Panc1 (cell line): ENCODE data around the gene ULBP2. TPM values are rescaled to one million over a fixed set of nuclear protein-coding genes. Genes with fewer than 3 reads are reported as not detected.
A peak's percentile ranks its signal among the peaks of the same experiment; 100 is the strongest.

Source experiments
- ATAC-seq: fragments of 200-7000 bp; cut with Tn5 transposase; 2 replicates; pipeline ENCODE4 v1.9.1; 2020; ENCODE audit warnings: mild to moderate bottlenecking, moderate library complexity
- Bru-seq: library from RNA; stranded (reverse); fragments of 400-500 nt; gene quantifications from one replicate; lab custom pipeline; 2021; lab: Mats Ljungman, UMichigan
- BruChase-seq, 2 experiments: library from RNA; stranded (reverse); fragments of 400-500 nt; gene quantifications; one replicate each; lab custom pipeline; 2021; lab: Mats Ljungman, UMichigan
- BruUV-seq: library from RNA; stranded (reverse); fragments of 400-500 nt; replicated peaks from 2 replicates; lab custom pipeline; 2021; lab: Mats Ljungman, UMichigan
- CTCF ChIA-PET: fragments of 300-600 bp; sonication (Branson Sonifier 250); formaldehyde crosslinking; loops from one replicate; lab custom pipeline; 2022; ENCODE audit warnings: antibody characterized with exemption; lab: Charles Lee
- POLR2A ChIA-PET: fragments of 300-600 bp; sonication (Branson Sonifier 250); formaldehyde crosslinking; loops from one replicate; lab custom pipeline; 2022; ENCODE audit warnings: antibody characterized with exemption; lab: Charles Lee
- DNase-seq: peaks from one replicate; pipeline ENCODE4 v3.0.0-alpha.2; 2010; ENCODE audit warnings: low read depth, low spot score
- H3K27ac ChIP-seq: 2 replicates; pipeline ENCODE4 v1.5.1; 2011; ENCODE audit warnings: mild to moderate bottlenecking, low read length, inconsistent platforms
- H3K27me3 ChIP-seq: fragments of 200-500 bp; sonication (Bioruptor generic); 2 replicates; pipeline ENCODE4 v1.6.0; 2014; ENCODE audit warnings: low read length, inconsistent platforms; ENCODE audit not compliant: control insufficient read depth, insufficient read depth
- H3K36me3 ChIP-seq: fragments of 200-500 bp; sonication (Bioruptor generic); 2 replicates; pipeline ENCODE4 v1.5.1; 2014; ENCODE audit warnings: inconsistent platforms, mild to moderate bottlenecking, low read length, moderate library complexity; ENCODE audit not compliant: control insufficient read depth, insufficient read depth
- H3K4me1 ChIP-seq: 2 replicates; pipeline ENCODE4 v1.5.1; 2011; ENCODE audit warnings: inconsistent platforms, mild to moderate bottlenecking, low read length, moderate library complexity; ENCODE audit not compliant: control insufficient read depth, insufficient read depth
- H3K4me3 ChIP-seq, 2 experiments: 2 replicates each; pipeline ENCODE4 v1.5.1; 2011 to 2012; ENCODE audit warnings: low read depth in 2 of 2, low read length in 2 of 2, mild to moderate bottlenecking in 2 of 2, inconsistent platforms in 1 of 2, moderate library complexity in 1 of 2
- H3K9me3 ChIP-seq: fragments of 200-500 bp; sonication (Bioruptor generic); 2 replicates; pipeline ENCODE4 v1.5.1; 2014; ENCODE audit warnings: low read depth, mild to moderate bottlenecking, inconsistent platforms, low read length, moderate library complexity; ENCODE audit not compliant: control insufficient read depth, insufficient read depth
- POLR2AphosphoS5 ChIP-seq: IDR thresholded peaks from 2 replicates; pipeline ENCODE4 v1.6.1; 2012; ENCODE audit warnings: mild to moderate bottlenecking, low read depth, low read length, moderate library complexity
- SIN3A ChIP-seq: IDR thresholded peaks from 2 replicates; pipeline ENCODE4 v1.6.1; 2012; ENCODE audit warnings: low read depth, mild to moderate bottlenecking, low read length, moderate library complexity, borderline replicate concordance; ENCODE audit not compliant: insufficient read depth
- TCF7L2 ChIP-seq: IDR thresholded peaks from 2 replicates; pipeline ENCODE4 v1.6.1; 2011; ENCODE audit warnings: mild to moderate bottlenecking, low read depth, low read length, inconsistent platforms
- in situ Hi-C: cut with HindIII; loops from 2 replicates; pipeline ENCODE4 v1.10.0; 2016; ENCODE audit warnings: low sequenced_read_pairs, low pct_unique_long_range_greater_than_20kb
- intact Hi-C: fragments of 100-400 bp; cut with micrococcal nuclease; formaldehyde crosslinking; loops from one replicate; pipeline ENCODE4 v1.10.0; 2022; ENCODE audit not compliant: unreplicated experiment
- long read RNA-seq: library from polyadenylated mRNA; unstranded; transcript quantifications from one replicate; pipeline ENCODE4 v2.0.0, GENCODE V29; 2021; ENCODE audit not compliant: unreplicated experiment
- polyA plus RNA-seq: library from polyadenylated mRNA; unstranded; fragments of >200 nt; gene quantifications from one replicate; pipeline ENCODE4 v1.2.1, GENCODE V29; 2012; ENCODE audit warnings: missing spikeins; ENCODE audit not compliant: insufficient read length
- total RNA-seq: library from RNA; stranded (reverse); gene quantifications from one replicate; pipeline ENCODE4 v1.2.1, GENCODE V29; 2021; ENCODE audit not compliant: unreplicated experiment
- TF ChIP-seq, protein P1 (sequence below), 2 experiments: IDR thresholded peaks; 2 replicates each; pipeline ENCODE4 v1.6.1; 2011 to 2012; ENCODE audit warnings: low read depth in 2 of 2, control low read depth in 1 of 2, low read length in 1 of 2, mild to moderate bottlenecking in 1 of 2, moderate library complexity in 1 of 2; ENCODE audit not compliant: insufficient read depth in 1 of 2
- TF ChIP-seq, protein P2 (sequence below): fragments of 450-650 bp; IDR thresholded peaks from 2 replicates; pipeline ENCODE4 v1.5.1; 2017; ENCODE audit warnings: mild to moderate bottlenecking

ULBP2 gene, protein sequence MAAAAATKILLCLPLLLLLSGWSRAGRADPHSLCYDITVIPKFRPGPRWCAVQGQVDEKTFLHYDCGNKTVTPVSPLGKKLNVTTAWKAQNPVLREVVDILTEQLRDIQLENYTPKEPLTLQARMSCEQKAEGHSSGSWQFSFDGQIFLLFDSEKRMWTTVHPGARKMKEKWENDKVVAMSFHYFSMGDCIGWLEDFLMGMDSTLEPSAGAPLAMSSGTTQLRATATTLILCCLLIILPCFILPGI
- total RNA-seq (0.69 TPM), Bru-seq, nascent RNA (percentile 14 among the genes with signal in this experiment), BruChase-seq, experiment 1, labeled RNA remaining after a 2-hour chase (percentile 22 among the genes with signal in this experiment), BruChase-seq, experiment 2, labeled RNA remaining after a 6-hour chase (percentile 18 among the genes with signal in this experiment)
- 0.63 TPM for polyA plus RNA-seq
- long read RNA-seq, partial matches to known transcripts: 2 of 3 reads
- long read RNA-seq, other reads (novel, unspliced or antisense): 0 of 3 reads

DNA sequence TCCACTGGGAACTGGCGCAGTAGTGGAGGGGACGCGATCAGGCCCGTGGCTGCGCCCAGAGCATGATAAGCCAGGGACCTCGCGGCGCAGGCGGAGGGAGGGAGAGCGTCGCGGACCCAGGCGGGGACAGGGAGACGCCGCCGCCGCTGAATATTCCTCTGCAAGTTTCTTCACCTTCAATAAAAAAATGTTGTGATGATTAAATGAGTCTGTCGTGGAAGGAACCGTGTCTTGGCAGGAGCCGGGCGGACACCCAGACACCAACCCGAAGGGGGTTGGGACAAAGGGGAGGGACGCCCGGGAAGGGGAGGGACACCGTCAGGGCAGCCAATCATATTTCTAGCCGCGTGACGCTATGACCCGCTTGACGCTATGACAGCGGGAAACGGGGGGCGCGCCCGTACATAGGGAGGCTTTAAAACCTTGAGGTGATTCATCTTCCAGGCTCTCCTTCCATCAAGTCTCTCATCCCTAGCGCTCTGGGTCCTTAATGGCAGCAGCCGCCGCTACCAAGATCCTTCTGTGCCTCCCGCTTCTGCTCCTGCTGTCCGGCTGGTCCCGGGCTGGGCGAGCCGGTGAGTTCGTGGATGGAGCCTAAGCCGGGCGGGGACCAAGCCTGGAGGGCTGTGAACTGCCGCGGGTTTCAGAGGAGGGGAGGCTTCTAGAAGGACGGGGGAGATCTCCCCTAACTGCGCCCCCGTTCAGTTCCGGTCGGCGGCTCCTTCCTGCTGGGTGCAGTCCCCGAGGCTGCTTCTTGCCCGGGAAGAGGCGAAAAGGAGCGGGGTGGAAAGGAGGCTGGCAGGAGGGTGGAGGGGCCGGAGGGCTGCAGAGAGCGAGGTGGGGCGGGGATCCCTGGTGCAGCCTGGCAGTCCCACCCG lies at the start of gene ULBP2:
ULBP2 (plus strand) TSS at position 432 of the 878 bp plus-strand sequence; CDS start at position 491, 59 bp downstream.
- H3K27ac ChIP-seq: peak within 1 kb of the TSS; percentile 39; the same call in 1 of the 2 replicates
- H3K4me1 ChIP-seq: peaks cover 6% of the 10 kb centered on the region; the same call in 1 of the 2 replicates
- peaks cover 12% of the 10 kb centered on the region for H3K27me3 ChIP-seq
- ChIA-PET POLR2A (no interaction called here), CTCF (interaction anchor here (0.9 kb wide), 1 partner anchor 75 kb away, joined by 3 read pairs; no protein-coding TSS in a partner anchor)
- H3K4me3 ChIP-seq: peak within 1 kb of the TSS; percentile 69 to 72
- ATAC-seq (peak; percentile 94), DNase-seq (no peak)
- no peaks in the 10 kb centered on the region for H3K36me3 ChIP-seq
- no TSS peak for BruUV-seq
- no peaks in the 10 kb centered on the region for H3K9me3 ChIP-seq
- TF ChIP-seq POLR2AphosphoS5 (no peak), SIN3A (peak; percentile 64; the same call in 1 of the 2 replicates)
- intact Hi-C loops (no loop called here), in situ Hi-C loops (no loop called here)

DNA sequence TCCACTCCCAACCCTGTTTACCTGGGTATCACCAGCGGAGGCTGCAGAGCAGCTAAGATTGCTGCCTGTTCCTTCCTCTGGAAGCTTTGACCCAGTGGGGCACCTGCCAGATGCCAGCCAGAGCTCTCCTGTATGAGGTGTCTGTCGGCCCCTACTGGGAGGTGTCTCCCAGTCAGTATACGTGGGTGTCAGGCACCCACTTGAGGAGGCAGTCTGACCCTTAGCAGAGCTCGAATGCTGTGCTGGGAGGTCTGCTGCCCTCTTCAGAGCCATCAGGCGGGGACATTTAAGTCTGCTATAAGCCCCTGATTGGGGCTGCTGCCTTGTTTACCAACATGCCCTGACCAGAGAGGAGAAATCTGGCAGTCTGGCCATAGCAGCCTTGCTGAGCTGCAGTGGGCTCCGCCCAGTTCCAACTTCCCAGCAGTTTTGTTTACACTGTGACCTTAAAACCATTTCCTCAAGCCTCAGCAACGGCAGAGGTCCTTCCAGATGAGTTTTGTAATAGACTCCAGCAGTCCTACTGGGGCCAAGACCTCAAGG lies 46.7 kb upstream of the ULBP2 start:
- ATAC-seq: peak; percentile 43
- TF ChIP-seq SIN3A (no peak), POLR2AphosphoS5 (no peak), TCF7L2 (no peak)
- TF ChIP-seq, protein P1, sequence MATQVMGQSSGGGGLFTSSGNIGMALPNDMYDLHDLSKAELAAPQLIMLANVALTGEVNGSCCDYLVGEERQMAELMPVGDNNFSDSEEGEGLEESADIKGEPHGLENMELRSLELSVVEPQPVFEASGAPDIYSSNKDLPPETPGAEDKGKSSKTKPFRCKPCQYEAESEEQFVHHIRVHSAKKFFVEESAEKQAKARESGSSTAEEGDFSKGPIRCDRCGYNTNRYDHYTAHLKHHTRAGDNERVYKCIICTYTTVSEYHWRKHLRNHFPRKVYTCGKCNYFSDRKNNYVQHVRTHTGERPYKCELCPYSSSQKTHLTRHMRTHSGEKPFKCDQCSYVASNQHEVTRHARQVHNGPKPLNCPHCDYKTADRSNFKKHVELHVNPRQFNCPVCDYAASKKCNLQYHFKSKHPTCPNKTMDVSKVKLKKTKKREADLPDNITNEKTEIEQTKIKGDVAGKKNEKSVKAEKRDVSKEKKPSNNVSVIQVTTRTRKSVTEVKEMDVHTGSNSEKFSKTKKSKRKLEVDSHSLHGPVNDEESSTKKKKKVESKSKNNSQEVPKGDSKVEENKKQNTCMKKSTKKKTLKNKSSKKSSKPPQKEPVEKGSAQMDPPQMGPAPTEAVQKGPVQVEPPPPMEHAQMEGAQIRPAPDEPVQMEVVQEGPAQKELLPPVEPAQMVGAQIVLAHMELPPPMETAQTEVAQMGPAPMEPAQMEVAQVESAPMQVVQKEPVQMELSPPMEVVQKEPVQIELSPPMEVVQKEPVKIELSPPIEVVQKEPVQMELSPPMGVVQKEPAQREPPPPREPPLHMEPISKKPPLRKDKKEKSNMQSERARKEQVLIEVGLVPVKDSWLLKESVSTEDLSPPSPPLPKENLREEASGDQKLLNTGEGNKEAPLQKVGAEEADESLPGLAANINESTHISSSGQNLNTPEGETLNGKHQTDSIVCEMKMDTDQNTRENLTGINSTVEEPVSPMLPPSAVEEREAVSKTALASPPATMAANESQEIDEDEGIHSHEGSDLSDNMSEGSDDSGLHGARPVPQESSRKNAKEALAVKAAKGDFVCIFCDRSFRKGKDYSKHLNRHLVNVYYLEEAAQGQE (IDR thresholded peaks at IDR 0.05; ENCODE audit: insufficient read depth in 1 of 2, low read depth in 2 of 2, low read length in 1 of 2): no peak
- TF ChIP-seq, protein P2, sequence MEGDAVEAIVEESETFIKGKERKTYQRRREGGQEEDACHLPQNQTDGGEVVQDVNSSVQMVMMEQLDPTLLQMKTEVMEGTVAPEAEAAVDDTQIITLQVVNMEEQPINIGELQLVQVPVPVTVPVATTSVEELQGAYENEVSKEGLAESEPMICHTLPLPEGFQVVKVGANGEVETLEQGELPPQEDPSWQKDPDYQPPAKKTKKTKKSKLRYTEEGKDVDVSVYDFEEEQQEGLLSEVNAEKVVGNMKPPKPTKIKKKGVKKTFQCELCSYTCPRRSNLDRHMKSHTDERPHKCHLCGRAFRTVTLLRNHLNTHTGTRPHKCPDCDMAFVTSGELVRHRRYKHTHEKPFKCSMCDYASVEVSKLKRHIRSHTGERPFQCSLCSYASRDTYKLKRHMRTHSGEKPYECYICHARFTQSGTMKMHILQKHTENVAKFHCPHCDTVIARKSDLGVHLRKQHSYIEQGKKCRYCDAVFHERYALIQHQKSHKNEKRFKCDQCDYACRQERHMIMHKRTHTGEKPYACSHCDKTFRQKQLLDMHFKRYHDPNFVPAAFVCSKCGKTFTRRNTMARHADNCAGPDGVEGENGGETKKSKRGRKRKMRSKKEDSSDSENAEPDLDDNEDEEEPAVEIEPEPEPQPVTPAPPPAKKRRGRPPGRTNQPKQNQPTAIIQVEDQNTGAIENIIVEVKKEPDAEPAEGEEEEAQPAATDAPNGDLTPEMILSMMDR: no peak; the same call in 1 of the 2 replicates
- no TSS peak for BruUV-seq
- in situ Hi-C loops: no loop called here
- peaks cover 38% of the 10 kb centered on the region for H3K4me1 ChIP-seq
- ChIA-PET CTCF (interaction anchor here (0.6 kb wide), 2 partner anchors 165 to 348 kb away, joined by 3 to 7 read pairs; no protein-coding TSS in a partner anchor), POLR2A (interaction anchor here (0.6 to 0.7 kb wide), 2 partner anchors 25 to 218 kb away, joined by 3 to 5 read pairs; no protein-coding TSS in a partner anchor)
- DNase-seq: no peak
- H3K27ac ChIP-seq: peak overlapping the region; percentile 88
- H3K4me3 ChIP-seq: peak overlapping the region in 1 of 2 experiments; percentile 2; a peak in 1 of 4 replicates
- no peaks in the 10 kb centered on the region for H3K36me3 ChIP-seq
- H3K27me3 ChIP-seq: no peaks in the 10 kb centered on the region
- H3K9me3 ChIP-seq: no peaks in the 10 kb centered on the region
- intact Hi-C loops: no loop called here
